Measurements from ENCODE around the gene KIF1A.

KIF1A gene

DNA sequence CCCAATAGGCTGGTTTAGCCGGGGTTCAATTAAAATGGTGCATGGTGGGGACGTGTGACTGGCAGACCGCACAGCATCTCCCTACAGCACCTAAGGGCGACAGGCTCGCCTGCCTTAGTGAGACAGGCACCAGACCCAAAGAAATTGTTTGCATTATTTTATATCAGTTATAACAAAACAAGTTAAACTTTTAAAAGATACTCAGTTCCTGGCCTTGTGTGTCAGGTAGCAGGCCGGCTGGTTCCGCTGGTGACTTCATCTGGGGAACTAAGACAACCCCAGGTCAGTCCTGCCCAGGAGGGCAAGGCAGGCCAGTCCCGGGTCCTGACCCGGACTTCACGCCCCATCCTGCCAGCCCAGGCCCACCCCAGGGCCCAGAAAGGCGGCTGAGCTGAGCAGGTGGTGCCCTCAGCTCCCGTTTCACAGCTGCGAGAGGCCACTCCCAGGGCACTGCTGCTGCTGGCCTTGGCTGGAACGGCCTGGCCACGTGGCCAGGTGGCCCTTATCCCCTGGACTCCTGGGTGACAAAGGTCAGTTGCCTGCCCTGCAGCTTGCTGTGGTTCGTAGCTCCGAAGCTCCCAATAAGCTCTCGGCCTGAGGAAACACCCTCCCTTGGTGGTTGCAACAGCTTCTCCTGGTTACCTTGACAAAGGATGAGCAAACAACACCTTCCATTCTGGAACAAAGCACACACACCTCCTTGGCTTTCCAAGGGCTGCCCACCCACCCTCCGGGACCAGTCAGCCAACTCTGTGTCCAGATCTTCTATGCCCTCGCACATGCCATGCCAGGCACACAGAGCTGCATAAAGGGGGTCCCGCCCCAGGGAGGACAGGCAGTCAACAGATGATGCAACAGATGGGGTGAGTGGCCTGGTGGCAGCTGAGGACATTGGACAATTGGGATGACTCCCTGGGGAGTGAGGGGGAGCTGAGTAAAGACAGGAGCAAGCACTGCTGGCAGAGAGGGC, 37.3 kb upstream of the KIF1A start:
- no peak overlapping the region for H2AFZ ChIP-seq (ENCODE audit: low read length)
- no peak overlapping the region for H3K9ac ChIP-seq (ENCODE audit: low read length)
- no peaks in the 10 kb centered on the region for H3F3A ChIP-seq (ENCODE audit: insufficient read depth, low read length)
- no peak overlapping the region for H3K27ac ChIP-seq (ENCODE audit: low read depth, low read length, poor library complexity, severe bottlenecking)
- H3K9me2 ChIP-seq (ENCODE audit: low read depth, low read length) = no peaks in the 10 kb centered on the region
- H3K9me3 ChIP-seq (ENCODE audit: low read length) = peaks cover 6% of the 10 kb centered on the region; the same call in 1 of the 2 replicates
- H4K20me1 ChIP-seq (ENCODE audit: insufficient read depth, low read length) = no peaks in the 10 kb centered on the region
- H3K4me3 ChIP-seq (ENCODE audit: low read depth, low read length, poor library complexity, severe bottlenecking) = no peak overlapping the region
- no peaks in the 10 kb centered on the region for H3K4me1 ChIP-seq (ENCODE audit: insufficient read depth, low read length, severe bottlenecking)
- no peak overlapping the region for H3K4me2 ChIP-seq (ENCODE audit: low read length)
- no peaks in the 10 kb centered on the region for H3K36me3 ChIP-seq (ENCODE audit: insufficient read depth, low read length)
- H3K27me3 ChIP-seq (ENCODE audit: insufficient read depth, low read length) = peaks cover 8% of the 10 kb centered on the region; the same call in 1 of the 2 replicates
- no peak for TF ChIP-seq EZH2 (IDR thresholded peaks at IDR 0.05; ENCODE audit: borderline replicate concordance, low read length)
- TF ChIP-seq, protein P1, sequence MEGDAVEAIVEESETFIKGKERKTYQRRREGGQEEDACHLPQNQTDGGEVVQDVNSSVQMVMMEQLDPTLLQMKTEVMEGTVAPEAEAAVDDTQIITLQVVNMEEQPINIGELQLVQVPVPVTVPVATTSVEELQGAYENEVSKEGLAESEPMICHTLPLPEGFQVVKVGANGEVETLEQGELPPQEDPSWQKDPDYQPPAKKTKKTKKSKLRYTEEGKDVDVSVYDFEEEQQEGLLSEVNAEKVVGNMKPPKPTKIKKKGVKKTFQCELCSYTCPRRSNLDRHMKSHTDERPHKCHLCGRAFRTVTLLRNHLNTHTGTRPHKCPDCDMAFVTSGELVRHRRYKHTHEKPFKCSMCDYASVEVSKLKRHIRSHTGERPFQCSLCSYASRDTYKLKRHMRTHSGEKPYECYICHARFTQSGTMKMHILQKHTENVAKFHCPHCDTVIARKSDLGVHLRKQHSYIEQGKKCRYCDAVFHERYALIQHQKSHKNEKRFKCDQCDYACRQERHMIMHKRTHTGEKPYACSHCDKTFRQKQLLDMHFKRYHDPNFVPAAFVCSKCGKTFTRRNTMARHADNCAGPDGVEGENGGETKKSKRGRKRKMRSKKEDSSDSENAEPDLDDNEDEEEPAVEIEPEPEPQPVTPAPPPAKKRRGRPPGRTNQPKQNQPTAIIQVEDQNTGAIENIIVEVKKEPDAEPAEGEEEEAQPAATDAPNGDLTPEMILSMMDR (IDR thresholded peaks at IDR 0.05; ENCODE audit: low read length) = no peak
- no peaks in the 10 kb centered on the region for H3K79me2 ChIP-seq (ENCODE audit: insufficient read depth, low read length)

DNA sequence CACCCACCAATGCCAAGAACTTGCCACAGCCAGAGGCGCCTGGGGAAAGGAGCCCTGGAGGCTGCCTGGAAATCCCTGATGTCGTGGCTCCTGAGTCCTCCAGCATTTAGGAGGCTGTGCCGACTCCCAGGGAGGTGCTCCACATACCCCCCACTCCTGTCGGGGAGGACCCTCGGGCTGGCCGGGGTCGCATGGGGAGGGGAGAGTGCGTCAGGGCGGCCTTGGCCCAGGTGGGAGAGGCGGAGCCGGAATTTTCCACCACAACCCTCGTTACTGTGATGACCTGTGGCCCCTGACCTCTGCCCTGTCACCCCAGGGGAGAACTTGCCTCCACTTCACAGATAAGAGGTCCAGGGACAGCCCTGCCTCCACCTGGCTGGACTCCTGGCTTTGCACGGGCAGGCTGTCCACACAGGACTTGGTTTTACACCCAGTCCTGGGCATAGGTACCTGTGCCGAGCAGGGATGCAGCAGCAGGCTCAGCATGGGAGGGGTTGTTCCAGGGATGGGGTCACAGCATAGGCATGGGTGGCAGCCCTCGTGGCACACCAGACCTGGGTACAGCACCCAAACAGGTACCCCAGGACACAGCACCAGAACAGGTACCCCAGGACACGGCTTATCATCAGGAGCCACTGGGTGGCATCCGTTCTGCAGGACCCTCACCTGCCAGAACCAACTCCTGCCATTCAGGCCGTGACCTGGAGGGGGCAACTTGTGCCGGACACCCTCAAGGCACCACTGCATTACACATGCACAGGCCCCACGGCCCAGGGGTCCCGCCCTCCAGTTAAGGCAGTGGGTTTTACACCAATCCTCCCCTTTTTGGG, 36.3 kb upstream of the KIF1A start:
- no peak overlapping the region for H3K4me2 ChIP-seq (ENCODE audit: low read length)
- H3K4me1 ChIP-seq (ENCODE audit: insufficient read depth, low read length, severe bottlenecking) = no peaks in the 10 kb centered on the region
- no peak overlapping the region for H3K27ac ChIP-seq (ENCODE audit: low read depth, low read length, poor library complexity, severe bottlenecking)
- no peaks in the 10 kb centered on the region for H3K79me2 ChIP-seq (ENCODE audit: insufficient read depth, low read length)
- no peak overlapping the region for H3K9ac ChIP-seq (ENCODE audit: low read length)
- no peaks in the 10 kb centered on the region for H3F3A ChIP-seq (ENCODE audit: insufficient read depth, low read length)
- H3K4me3 ChIP-seq (ENCODE audit: low read depth, low read length, poor library complexity, severe bottlenecking) = no peak overlapping the region
- H4K20me1 ChIP-seq (ENCODE audit: insufficient read depth, low read length) = no peaks in the 10 kb centered on the region
- peaks cover 8% of the 10 kb centered on the region; the same call in 1 of the 2 replicates for H3K27me3 ChIP-seq (ENCODE audit: insufficient read depth, low read length)
- no peaks in the 10 kb centered on the region for H3K9me2 ChIP-seq (ENCODE audit: low read depth, low read length)
- no peak for TF ChIP-seq EZH2 (IDR thresholded peaks at IDR 0.05; ENCODE audit: borderline replicate concordance, low read length)
- TF ChIP-seq, protein P1 (IDR thresholded peaks at IDR 0.05; ENCODE audit: low read length) = peak; percentile 62
- no peak overlapping the region for H2AFZ ChIP-seq (ENCODE audit: low read length)
- H3K36me3 ChIP-seq (ENCODE audit: insufficient read depth, low read length) = no peaks in the 10 kb centered on the region
- H3K9me3 ChIP-seq (ENCODE audit: low read length) = peaks cover 6% of the 10 kb centered on the region; the same call in 1 of the 2 replicates

DNA sequence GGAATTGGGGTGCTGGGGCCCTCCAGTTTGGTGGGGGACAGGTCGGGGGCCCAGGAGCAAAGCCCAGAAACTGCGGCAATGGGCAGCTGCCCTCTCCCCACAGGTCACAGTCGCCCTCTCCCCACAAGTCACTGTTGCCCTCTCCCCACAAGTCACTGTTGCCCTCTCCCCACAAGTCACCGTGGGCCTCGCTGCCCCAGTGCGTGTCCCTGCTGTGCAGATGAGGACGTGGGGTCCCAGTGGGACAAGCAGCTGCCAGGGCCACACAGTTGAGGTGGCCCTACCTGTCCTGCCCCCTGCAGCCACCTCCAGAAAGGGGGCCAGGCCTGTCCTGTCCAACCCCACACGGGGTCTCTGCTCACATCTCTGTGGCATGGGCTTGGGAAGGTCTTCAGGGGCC, 35.7 kb upstream of the KIF1A start:
- peaks cover 6% of the 10 kb centered on the region; the same call in 1 of the 2 replicates for H3K9me3 ChIP-seq (ENCODE audit: low read length)
- no peaks in the 10 kb centered on the region for H3K36me3 ChIP-seq (ENCODE audit: insufficient read depth, low read length)
- H4K20me1 ChIP-seq (ENCODE audit: insufficient read depth, low read length) = no peaks in the 10 kb centered on the region
- no peaks in the 10 kb centered on the region for H3K79me2 ChIP-seq (ENCODE audit: insufficient read depth, low read length)
- H3F3A ChIP-seq (ENCODE audit: insufficient read depth, low read length) = no peaks in the 10 kb centered on the region
- H3K4me1 ChIP-seq (ENCODE audit: insufficient read depth, low read length, severe bottlenecking) = no peaks in the 10 kb centered on the region
- H3K27me3 ChIP-seq (ENCODE audit: insufficient read depth, low read length) = peaks cover 8% of the 10 kb centered on the region; the same call in 1 of the 2 replicates
- H2AFZ ChIP-seq (ENCODE audit: low read length) = no peak overlapping the region
- H3K4me2 ChIP-seq (ENCODE audit: low read length) = no peak overlapping the region
- no peaks in the 10 kb centered on the region for H3K9me2 ChIP-seq (ENCODE audit: low read depth, low read length)
- no peak overlapping the region for H3K27ac ChIP-seq (ENCODE audit: low read depth, low read length, poor library complexity, severe bottlenecking)
- no peak overlapping the region for H3K4me3 ChIP-seq (ENCODE audit: low read depth, low read length, poor library complexity, severe bottlenecking)
- H3K9ac ChIP-seq (ENCODE audit: low read length) = no peak overlapping the region
- TF ChIP-seq EZH2 (IDR thresholded peaks at IDR 0.05; ENCODE audit: borderline replicate concordance, low read length) = no peak
- TF ChIP-seq, protein P1 (IDR thresholded peaks at IDR 0.05; ENCODE audit: low read length) = no peak

Data from OCI-LY1 (cell line).